Aorta (tissue), 5 donors: ENCODE results near the gene C9orf72. TPM values are rescaled to one million over a fixed set of nuclear protein-coding genes. Genes with fewer than 3 reads are reported as not detected.
A peak's percentile ranks its signal among the peaks of the same experiment; 100 is the strongest.

Experiments
- ATAC-seq: fragments of 200-7000 bp; cut with Tn5 transposase; one replicate; pipeline ENCODE4 v1.9.1; 2022; ENCODE audit warnings: moderate library complexity; ENCODE audit not compliant: low FRiP score
- DNase-seq, 2 donors: peaks; one replicate each; pipeline ENCODE4 v3.0.0-alpha.2; 2020
- H3K27ac ChIP-seq, 2 donors: one replicate each; pipeline ENCODE4 v1.5.1; 2013; ENCODE audit warnings: low read length in 2 of 2, mild to moderate bottlenecking in 2 of 2, moderate library complexity in 2 of 2, control low read depth in 1 of 2, inconsistent platforms in 1 of 2, low read depth in 1 of 2
- H3K27me3 ChIP-seq, 2 donors: one replicate each; pipeline ENCODE4 v1.6.1; 2013; ENCODE audit warnings: control low read depth in 1 of 2, low read length in 1 of 2, mild to moderate bottlenecking in 1 of 2, moderate library complexity in 1 of 2; ENCODE audit not compliant: insufficient read depth in 2 of 2, control insufficient read depth in 1 of 2
- H3K36me3 ChIP-seq, 2 donors: one replicate each; pipeline ENCODE4 v1.6.1; 2013; ENCODE audit warnings: control low read depth in 1 of 2, low read length in 1 of 2, mild to moderate bottlenecking in 1 of 2; ENCODE audit not compliant: insufficient read depth in 2 of 2, control insufficient read depth in 1 of 2
- H3K4me1 ChIP-seq, 2 donors: one replicate each; pipeline ENCODE4 v1.6.1; 2013; ENCODE audit warnings: low read length in 2 of 2, control low read depth in 1 of 2, mild to moderate bottlenecking in 1 of 2, moderate library complexity in 1 of 2; ENCODE audit not compliant: insufficient read depth in 2 of 2, control insufficient read depth in 1 of 2
- H3K4me3 ChIP-seq, 2 donors: one replicate each; pipeline ENCODE4 v1.5.1; 2013; ENCODE audit warnings: low read length in 2 of 2, control low read depth in 1 of 2, mild to moderate bottlenecking in 1 of 2
- H3K9me3 ChIP-seq: one replicate; pipeline ENCODE4 v1.6.1; 2013; ENCODE audit warnings: mild to moderate bottlenecking, low read length; ENCODE audit not compliant: control insufficient read depth
- WGBS, 2 donors: extraction: QIAGEN DNeasy Blood & Tissue Kit; methylation state at CpG; one replicate each; pipeline ENCODE4 v1.1.7; 2013; 5-methylcytosine and 5-hydroxymethylcytosine counted together
- intact Hi-C, 2 donors: fragments of 100-400 bp; cut with DNase I; formaldehyde crosslinking; loops; one replicate each; pipeline versions ENCODE4 v1.14.2 to v1.15.0; 2022
- polyA plus RNA-seq, 2 donors: library from polyadenylated mRNA; stranded (reverse); fragments of 200-250 nt; gene quantifications; one replicate each; pipeline ENCODE4 v1.2.3, GENCODE V29; 2013
- total RNA-seq, 2 donors: library from RNA; stranded (reverse); fragmentation: NEBNext Ultra II Directional; extraction: Animal tissue kit (Norgen Biotek cat#: 25700); gene quantifications; one replicate each; pipeline ENCODE4 v1.2.1, GENCODE V29; 2021
- donor health status: healthy with polysubstance abuse.
- donor health status: Bipolar disorder and iron deficiency.
- donor health status: DM: no; HTN: no; CAD: no.
- donor health status: DM: no; HTN: no; CAD: no.
- donor health status: DM: yes; HTN: yes; CAD: no.

The C9orf72 gene
- total and polyA plus RNA-seq, 4 donors = 5.5 to 26.7 (median 16.4) TPM

DNA sequence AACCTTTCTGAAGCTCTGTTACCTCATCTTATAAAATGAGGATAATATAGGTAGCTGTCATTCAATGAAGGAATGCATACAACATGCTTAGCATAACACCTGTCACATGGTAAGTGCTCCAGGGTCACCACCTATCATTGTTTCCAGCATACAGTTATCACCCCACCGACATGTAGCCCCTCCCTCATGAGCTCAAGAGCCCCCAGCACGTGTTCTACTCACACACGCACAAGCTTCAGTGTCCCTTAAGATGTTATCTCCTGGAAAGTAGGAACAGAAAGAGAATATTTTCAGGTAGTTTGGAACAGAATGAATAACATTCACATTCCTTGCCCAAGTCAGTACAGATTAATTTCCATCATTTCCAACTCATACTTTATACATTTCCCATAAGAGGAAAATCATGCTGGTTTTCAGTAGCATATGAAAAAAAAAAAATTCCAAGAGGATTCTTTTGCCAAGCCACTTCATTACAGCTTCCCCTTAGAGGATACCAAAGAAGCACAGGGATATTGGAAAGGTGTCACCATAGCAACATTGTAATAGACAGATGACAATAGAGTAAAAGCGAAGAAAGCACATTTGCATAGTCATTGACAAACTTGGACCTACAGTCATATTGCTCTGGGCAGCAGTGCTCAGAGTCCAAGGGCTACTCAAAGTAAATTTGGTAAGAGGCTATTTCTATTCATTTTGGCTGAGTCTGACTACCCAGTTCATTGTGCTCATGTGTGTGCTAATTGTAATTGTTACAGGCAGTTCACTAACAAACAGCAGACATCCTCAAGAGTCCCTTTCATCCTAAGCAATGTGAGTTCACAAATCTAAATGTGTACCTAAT lies 42.1 kb downstream of the C9orf72 start:
- 77 to 83% methylated on average over 4 of the region's 4 CpGs for WGBS, 2 donors

DNA sequence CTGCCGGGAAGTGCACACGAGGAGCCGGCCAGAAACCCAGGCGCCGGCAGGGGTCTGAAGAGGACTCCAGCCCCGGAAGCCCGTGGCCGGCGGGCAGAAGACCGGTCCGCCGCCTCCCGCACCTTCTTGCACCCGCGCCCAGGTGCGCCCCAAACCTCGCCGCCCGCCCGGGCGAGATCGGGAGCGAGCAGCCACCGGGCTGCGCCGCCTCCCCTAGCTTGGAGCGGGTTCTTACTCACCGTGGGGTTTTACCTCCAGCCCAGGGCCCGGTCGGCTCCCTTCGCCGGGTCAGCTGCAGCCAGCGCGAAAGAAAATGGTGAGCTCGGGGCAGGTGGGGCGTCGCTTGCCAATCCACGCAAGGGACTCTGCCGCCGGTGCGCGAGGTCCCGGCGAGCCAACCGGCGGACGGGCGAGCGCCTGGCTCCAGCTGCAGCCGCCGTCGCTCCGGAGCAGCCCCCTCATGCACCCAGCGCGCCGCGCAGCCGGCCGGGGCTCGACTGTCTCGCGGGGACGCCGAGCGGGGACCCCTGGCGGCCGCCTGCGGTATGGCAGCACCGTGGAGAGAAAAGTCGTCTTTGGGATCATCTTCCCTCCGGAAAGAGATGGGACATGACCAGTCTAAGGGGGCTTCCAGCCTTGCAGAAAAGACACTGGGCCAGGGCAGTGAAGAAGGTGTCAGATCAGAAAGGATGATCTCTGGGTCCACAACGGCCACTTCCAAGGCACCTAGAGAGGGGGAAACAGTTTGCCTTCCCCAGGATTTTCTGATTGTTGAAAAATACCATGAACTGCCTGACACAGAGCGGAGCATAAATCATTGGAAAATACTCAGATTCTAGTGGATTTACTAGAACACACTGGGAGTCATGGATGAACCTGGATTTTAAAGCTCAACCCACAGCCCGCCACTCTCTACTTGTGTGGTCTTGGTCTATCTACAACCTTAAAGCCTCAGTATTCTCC lies 43.7 kb downstream of the C9orf72 start, which contains the start of gene MOB3B:
Gene MOB3B (minus strand): TSS at position 499 of the 963 bp plus-strand sequence. CDS start 74,264 bp downstream, outside the sequence.
- peaks cover 0 to 1% of the 10 kb centered on the region in 2 donors for H3K4me1 ChIP-seq
- peak within 1 kb of the TSS; percentile 71 to 83 for H3K27ac ChIP-seq
- 3 to 4% methylated on average over 56 to 74 of the region's 74 CpGs for WGBS, 2 donors
- no peaks in the 10 kb centered on the region for H3K36me3 ChIP-seq
- peak within 1 kb of the TSS; percentile 46 to 87 for H3K4me3 ChIP-seq
- ATAC-seq (peak; percentile 94), DNase-seq (peak; percentile 87 to 95)
- no peaks in the 10 kb centered on the region for H3K27me3 ChIP-seq
- intact Hi-C loops = loop anchor here (2.0 to 5.0 kb wide), 4 partner anchors 117 to 192 kb away; no protein-coding TSS in a partner anchor
- no peaks in the 10 kb centered on the region for H3K9me3 ChIP-seq

More for the DNA sequence above, 42.1 kb downstream of the C9orf72 start:
- ATAC-seq (no peak), DNase-seq (no peak)
- H3K36me3 ChIP-seq = no peaks in the 10 kb centered on the region
- H3K27me3 ChIP-seq = no peaks in the 10 kb centered on the region
- peaks cover 0 to 5% of the 10 kb centered on the region in 2 donors for H3K4me1 ChIP-seq
- no peak overlapping the region for H3K4me3 ChIP-seq
- H3K27ac ChIP-seq = no peak overlapping the region
- no peaks in the 10 kb centered on the region for H3K9me3 ChIP-seq
- intact Hi-C loops = no loop called here

DNA sequence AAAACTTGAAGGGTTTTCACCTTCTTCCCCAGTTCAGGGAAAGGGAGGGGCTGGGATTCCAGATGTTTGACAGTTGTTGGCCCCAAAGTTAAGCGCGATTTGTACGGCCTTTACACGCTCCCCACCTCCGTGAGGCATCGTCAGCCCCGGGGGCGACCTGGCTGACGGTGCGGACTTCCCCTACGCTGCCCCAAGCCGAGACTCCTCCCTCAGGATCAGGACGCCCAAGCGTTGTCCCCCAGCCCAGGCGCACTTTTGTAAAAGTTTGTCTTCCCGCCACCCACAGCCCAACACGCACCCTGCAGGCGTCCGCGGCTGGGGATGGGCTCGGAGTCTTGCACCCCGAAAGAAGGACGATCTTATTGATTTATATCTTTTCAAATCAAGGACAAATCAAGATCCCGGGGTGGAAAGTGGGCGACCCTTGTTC lies 44.4 kb downstream of the C9orf72 start:
- H3K9me3 ChIP-seq = no peaks in the 10 kb centered on the region
- peak overlapping the region; percentile 71 to 83 for H3K27ac ChIP-seq
- H3K4me3 ChIP-seq = peak overlapping the region; percentile 46 to 87
- H3K27me3 ChIP-seq = no peaks in the 10 kb centered on the region
- ATAC-seq (peak; percentile 75), DNase-seq (peak; percentile 69 to 82)
- H3K36me3 ChIP-seq = no peaks in the 10 kb centered on the region
- intact Hi-C loops = loop anchor here (2.0 to 5.0 kb wide), 4 partner anchors 116 to 192 kb away; no protein-coding TSS in a partner anchor
- 0% methylated on average over 25 of the region's 25 CpGs for WGBS, 2 donors
- no peaks in the 10 kb centered on the region for H3K4me1 ChIP-seq

DNA sequence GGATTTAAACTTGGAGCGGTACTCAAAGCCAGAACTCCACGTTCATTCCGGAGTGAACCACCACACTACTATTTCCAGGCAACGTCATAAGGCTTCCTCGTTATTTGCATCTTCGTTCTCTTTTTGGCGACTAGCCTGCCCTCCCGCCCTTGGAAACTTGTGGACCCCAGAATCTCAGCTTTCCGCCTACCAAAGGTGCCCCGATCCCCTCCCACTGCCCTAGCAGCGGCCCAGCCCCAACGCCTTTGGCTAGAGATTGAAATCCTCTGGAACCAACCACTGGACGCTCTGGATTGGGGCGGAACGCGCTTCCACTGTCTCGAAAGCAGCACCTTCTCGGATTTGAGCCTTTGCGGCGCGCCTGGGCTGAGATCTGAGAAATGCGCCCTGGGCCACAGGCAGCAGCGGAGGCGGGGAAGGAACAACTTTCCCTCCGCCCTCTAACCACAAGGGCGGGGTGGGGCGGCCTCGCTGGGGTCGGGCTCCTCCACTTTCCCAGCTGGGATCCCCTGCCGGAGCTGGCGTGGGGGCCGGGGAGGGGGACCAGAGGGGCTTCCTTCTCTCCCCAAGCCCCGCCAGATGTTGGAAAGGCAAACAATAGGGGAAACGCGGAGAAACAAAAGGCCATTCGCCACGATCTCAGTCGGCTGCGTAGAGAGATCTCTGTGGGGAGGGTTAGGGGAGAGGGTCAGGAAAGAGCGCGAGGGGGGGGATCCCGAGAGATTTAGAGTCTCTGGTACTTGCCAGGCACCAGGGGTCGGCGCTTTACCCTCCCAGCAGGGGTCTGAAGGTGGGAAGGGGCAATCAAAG lies 45.0 kb downstream of the C9orf72 start:
- Histone ChIP-seq H3K27me3 (no peaks in the 10 kb centered on the region), H3K27ac (peak overlapping the region; percentile 71 to 83), H3K4me1 (no peaks in the 10 kb centered on the region), H3K36me3 (no peaks in the 10 kb centered on the region), H3K4me3 (peak overlapping the region; percentile 46 to 87), H3K9me3 (no peaks in the 10 kb centered on the region)
- ATAC-seq = peak; percentile 90
- DNase-seq = peak; percentile 85 to 93
- intact Hi-C loops = loop anchor here (2.0 to 5.0 kb wide), 4 partner anchors 115 to 191 kb away; no protein-coding TSS in a partner anchor
- WGBS, 2 donors = 1 to 2% methylated on average over 44 of the region's 44 CpGs

DNA sequence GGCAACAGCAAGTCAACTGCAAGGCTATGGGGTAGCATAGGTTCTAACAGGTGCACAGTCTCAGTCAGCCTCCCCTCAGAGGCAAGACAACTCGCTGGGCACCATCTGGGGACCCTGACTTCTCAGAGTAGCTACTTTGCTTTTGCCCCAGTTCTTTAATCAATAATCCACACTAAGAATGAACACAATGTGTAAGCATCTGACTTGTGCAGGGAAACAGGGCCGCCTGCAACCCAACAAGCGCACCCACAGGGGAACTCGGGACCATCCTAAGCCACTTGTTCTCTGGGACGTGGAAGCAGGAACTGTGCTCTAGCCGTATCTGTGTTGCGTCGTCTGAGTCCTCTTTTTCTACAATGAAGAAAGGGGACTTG lies 45.6 kb downstream of the C9orf72 start:
- Histone ChIP-seq H3K27ac (peak overlapping the region in 1 of 2 donors; percentile 39), H3K4me1 (no peaks in the 10 kb centered on the region), H3K9me3 (no peaks in the 10 kb centered on the region), H3K4me3 (peak overlapping the region in 1 of 2 donors; percentile 87), H3K27me3 (no peaks in the 10 kb centered on the region), H3K36me3 (no peaks in the 10 kb centered on the region)
- 44 to 48% methylated on average over 8 of the region's 8 CpGs for WGBS, 2 donors
- no peak for DNase-seq
- intact Hi-C loops = loop anchor here (2.0 to 5.0 kb wide), 4 partner anchors 115 to 190 kb away; no protein-coding TSS in a partner anchor
- ATAC-seq = no peak

DNA sequence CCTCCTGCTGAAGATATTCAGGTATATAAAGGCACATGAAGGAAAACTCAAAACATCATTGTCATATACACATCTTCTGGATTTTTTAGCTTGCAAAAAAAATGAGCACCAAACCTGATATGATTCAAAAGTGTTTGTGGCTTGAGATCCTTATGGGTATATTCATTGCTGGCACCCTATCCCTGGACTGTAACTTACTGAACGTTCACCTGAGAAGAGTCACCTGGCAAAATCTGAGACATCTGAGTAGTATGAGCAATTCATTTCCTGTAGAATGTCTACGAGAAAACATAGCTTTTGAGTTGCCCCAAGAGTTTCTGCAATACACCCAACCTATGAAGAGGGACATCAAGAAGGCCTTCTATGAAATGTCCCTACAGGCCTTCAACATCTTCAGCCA lies 49.0 kb downstream of the C9orf72 start, which contains the start of gene IFNK:
Gene IFNK (plus strand): TSS at position 55 of the 400 bp plus-strand sequence. CDS start 47 bp downstream, at position 102.
- H3K27ac ChIP-seq = no peak within 1 kb of the TSS
- DNase-seq = no peak
- H3K9me3 ChIP-seq = no peaks in the 10 kb centered on the region
- H3K27me3 ChIP-seq = no peaks in the 10 kb centered on the region
- intact Hi-C loops = no loop called here
- 95 to 97% methylated on average over 2 of the region's 2 CpGs for WGBS, 2 donors
- no peak for ATAC-seq
- H3K4me1 ChIP-seq = peaks cover 0 to 2% of the 10 kb centered on the region in 2 donors
- H3K4me3 ChIP-seq = no peak within 1 kb of the TSS
- H3K36me3 ChIP-seq = no peaks in the 10 kb centered on the region

DNA sequence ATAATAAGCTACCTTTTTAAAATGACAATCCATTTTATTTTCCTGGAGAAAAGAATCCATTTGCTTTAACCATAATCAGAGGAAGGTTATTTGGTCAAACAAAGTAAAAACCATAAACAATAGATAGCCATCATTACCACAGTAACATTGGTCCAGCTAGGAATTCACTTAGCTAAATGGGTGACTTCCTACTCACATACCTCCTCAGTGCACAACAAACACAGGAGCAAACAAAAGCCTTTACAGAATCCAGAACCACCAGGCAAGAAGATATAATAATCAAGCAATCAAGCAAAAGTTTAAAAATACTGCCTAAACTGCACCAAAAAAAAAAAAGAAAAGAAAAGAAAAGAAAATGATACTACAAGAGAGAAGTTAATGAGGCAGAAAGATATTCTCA lies 50.1 kb downstream of the C9orf72 start:
- Histone ChIP-seq H3K4me1 (peaks cover 0 to 2% of the 10 kb centered on the region in 2 donors), H3K9me3 (no peaks in the 10 kb centered on the region), H3K36me3 (no peaks in the 10 kb centered on the region), H3K4me3 (no peak overlapping the region), H3K27ac (no peak overlapping the region), H3K27me3 (no peaks in the 10 kb centered on the region)
- ATAC-seq (no peak), DNase-seq (no peak)
- intact Hi-C loops = no loop called here
